ENCODE measurements around the gene CD1C. TPM values are rescaled to one million over a fixed set of nuclear protein-coding genes. Genes with fewer than 3 reads are reported as not detected.

CD1C gene
- total and polyA plus RNA-seq, 3 donors from 2014 or later: 1.2 to 3.1 TPM; not detected in 1

DNA sequence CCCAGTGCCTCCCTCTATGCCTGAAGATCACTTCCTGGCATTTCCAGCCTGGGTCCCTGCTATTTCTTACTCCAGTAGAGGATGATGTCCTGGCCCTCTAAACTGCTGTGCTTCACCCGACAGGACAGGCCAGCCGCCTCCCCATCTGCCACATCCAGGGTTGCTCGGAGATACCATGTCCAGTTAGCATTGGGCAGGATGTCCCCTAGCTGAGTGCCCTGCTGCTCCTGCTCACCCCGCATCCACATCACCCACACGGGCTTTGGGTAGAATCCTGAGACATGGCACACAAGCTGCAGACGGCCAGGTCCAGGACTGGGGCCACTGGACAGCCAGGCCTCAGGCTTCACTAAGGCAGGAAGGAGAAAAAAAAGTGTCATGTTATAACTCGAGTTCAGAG lies 39.6 kb downstream of the CD1C start:
- Histone ChIP-seq H3K4me3 (no peak overlapping the region), H3K27me3 (no peaks in the 10 kb centered on the region), H3K27ac (no peak overlapping the region), H3K9me3 (no peaks in the 10 kb centered on the region), H3K4me1 (no peaks in the 10 kb centered on the region), H3K36me3 (ENCODE audit: low read depth, missing control alignments) (no peaks in the 10 kb centered on the region)
- WGBS, 2 donors: 84 to 96% methylated on average over 7 of the region's 7 CpGs
- intact Hi-C loops (cut with DNase I; ENCODE audit: low total_unique reads): no loop called here
- DNase-seq: no peak
- TF ChIP-seq, protein P1, sequence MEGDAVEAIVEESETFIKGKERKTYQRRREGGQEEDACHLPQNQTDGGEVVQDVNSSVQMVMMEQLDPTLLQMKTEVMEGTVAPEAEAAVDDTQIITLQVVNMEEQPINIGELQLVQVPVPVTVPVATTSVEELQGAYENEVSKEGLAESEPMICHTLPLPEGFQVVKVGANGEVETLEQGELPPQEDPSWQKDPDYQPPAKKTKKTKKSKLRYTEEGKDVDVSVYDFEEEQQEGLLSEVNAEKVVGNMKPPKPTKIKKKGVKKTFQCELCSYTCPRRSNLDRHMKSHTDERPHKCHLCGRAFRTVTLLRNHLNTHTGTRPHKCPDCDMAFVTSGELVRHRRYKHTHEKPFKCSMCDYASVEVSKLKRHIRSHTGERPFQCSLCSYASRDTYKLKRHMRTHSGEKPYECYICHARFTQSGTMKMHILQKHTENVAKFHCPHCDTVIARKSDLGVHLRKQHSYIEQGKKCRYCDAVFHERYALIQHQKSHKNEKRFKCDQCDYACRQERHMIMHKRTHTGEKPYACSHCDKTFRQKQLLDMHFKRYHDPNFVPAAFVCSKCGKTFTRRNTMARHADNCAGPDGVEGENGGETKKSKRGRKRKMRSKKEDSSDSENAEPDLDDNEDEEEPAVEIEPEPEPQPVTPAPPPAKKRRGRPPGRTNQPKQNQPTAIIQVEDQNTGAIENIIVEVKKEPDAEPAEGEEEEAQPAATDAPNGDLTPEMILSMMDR (IDR thresholded peaks at IDR 0.05): no peak
- TF ChIP-seq POLR2A (IDR thresholded peaks at IDR 0.05): no peak

- H3K4me3 ChIP-seq: no peak overlapping the region
- 79 to 83% methylated on average over 3 of the region's 3 CpGs for WGBS, 2 donors
- H3K27me3 ChIP-seq: no peaks in the 10 kb centered on the region
- intact Hi-C loops (cut with DNase I; ENCODE audit: low total_unique reads): no loop called here
- H3K9me3 ChIP-seq: no peaks in the 10 kb centered on the region
- no peaks in the 10 kb centered on the region for H3K36me3 ChIP-seq (ENCODE audit: low read depth, missing control alignments)
- no peak overlapping the region for H3K27ac ChIP-seq
- TF ChIP-seq, protein P1 (IDR thresholded peaks at IDR 0.05): no peak
- TF ChIP-seq POLR2A (IDR thresholded peaks at IDR 0.05): no peak
- DNase-seq: peak; percentile 23
- H3K4me1 ChIP-seq: no peaks in the 10 kb centered on the region
These were observed 40.0 kb downstream of the CD1C start for GRCh38 chr1:158329733-158330132.

- no peak for DNase-seq
- intact Hi-C loops (cut with DNase I; ENCODE audit: low total_unique reads): no loop called here
- Histone ChIP-seq H3K27ac (no peak overlapping the region), H3K4me3 (no peak overlapping the region), H3K9me3 (no peaks in the 10 kb centered on the region), H3K4me1 (no peaks in the 10 kb centered on the region), H3K27me3 (no peaks in the 10 kb centered on the region), H3K36me3 (ENCODE audit: low read depth, missing control alignments) (no peaks in the 10 kb centered on the region)
- WGBS, 2 donors: 79 to 81% methylated on average over 11 of the region's 11 CpGs
- TF ChIP-seq POLR2A (IDR thresholded peaks at IDR 0.05): no peak
- TF ChIP-seq, protein P1 (IDR thresholded peaks at IDR 0.05): no peak
These were observed 40.8 kb downstream of the CD1C start for GRCh38 chr1:158330391-158331105.

DNA sequence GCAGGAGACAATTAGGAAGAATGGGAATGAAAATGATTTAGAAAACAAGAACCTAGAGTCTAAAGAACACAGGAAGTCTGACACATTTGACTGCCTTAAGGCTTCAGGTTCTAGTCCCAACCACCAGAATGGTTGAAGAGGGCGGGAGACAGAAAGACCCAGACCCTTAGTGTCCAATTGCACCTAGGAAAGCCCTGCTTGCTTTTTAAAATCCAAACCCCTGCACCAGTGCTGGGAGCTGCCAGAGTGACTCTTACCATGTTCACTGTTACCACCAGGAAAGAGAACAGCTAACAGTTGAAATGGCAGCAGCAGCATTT lies 41.3 kb downstream of the CD1C start:
- 83% methylated on average over 1 of the region's 1 CpG for WGBS, 2 donors
- Histone ChIP-seq H3K9me3 (no peaks in the 10 kb centered on the region), H3K27me3 (no peaks in the 10 kb centered on the region), H3K36me3 (ENCODE audit: low read depth, missing control alignments) (no peaks in the 10 kb centered on the region), H3K4me1 (no peaks in the 10 kb centered on the region), H3K4me3 (no peak overlapping the region), H3K27ac (no peak overlapping the region)
- DNase-seq: no peak
- TF ChIP-seq, protein P1 (IDR thresholded peaks at IDR 0.05): no peak
- no peak for TF ChIP-seq POLR2A (IDR thresholded peaks at IDR 0.05)
- intact Hi-C loops (cut with DNase I; ENCODE audit: low total_unique reads): no loop called here
